ENCODE data around the gene INHBB. TPM values are rescaled to one million over a fixed set of nuclear protein-coding genes. Genes with fewer than 3 reads are reported as not detected.

INHBB gene
- total and polyA plus RNA-seq, 2 of the 4 experiments (the other 2 are of a cell fraction), result 0.18 to 0.92 TPM

DNA sequence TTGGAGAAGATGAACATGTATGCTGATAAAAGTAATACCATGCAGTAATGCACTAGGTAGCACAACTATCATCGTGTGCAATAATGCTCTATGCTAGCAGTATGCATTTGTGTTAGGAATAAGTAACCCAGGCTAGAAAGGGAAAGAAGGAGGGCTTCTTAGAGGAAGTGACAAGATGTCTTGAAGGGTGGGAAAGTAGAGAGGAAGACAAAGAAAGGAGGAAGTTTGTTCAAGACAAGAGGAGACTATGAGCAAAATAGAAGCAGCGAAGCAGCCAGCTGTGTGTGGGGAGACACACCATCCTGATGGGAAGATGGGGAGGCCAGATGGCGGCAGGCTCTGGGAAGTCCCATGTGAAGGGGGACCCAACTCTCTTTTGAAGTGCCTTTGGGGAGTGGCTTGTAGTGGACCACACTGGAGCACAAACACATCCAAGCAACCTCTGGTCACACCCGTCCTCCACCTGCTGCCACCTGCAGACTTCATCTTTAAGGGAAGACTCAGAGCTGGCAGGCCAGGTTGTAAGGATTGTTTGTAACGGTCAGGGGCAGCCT is 39.9 kb upstream of the INHBB start:
- no peaks in the 10 kb centered on the region for H3K9me1 ChIP-seq (ENCODE audit: insufficient read depth, low read length)
- no peaks in the 10 kb centered on the region for H3K4me1 ChIP-seq (ENCODE audit: control insufficient read depth, insufficient read depth, low read length)
- TF ChIP-seq RCOR1 (IDR thresholded peaks at IDR 0.05; ENCODE audit: insufficient replicate concordance, low read length), result no peak
- no peak for TF ChIP-seq CTCF (conservative IDR thresholded peaks at IDR 0.05; ENCODE audit: low read depth, low read length)
- TF ChIP-seq SMC3 (IDR thresholded peaks at IDR 0.05; ENCODE audit: low read depth, low read length), result no peak
- no peak for TF ChIP-seq POLR2A (IDR thresholded peaks at IDR 0.05; ENCODE audit: low read depth, low read length)
- TF ChIP-seq MAZ (IDR thresholded peaks at IDR 0.05; ENCODE audit: borderline replicate concordance, low read depth, low read length), result no peak
- TF ChIP-seq NFE2L2 (IDR thresholded peaks at IDR 0.05; ENCODE audit: low read depth, low read length), result no peak
- TF ChIP-seq USF2 (IDR thresholded peaks at IDR 0.05; ENCODE audit: low read depth, low read length), result no peak
- TF ChIP-seq CEBPB (IDR thresholded peaks at IDR 0.05; ENCODE audit: low read depth, low read length), result no peak
- TF ChIP-seq BHLHE40 (IDR thresholded peaks at IDR 0.05; ENCODE audit: low read depth, low read length), result no peak
- TF ChIP-seq FOS (IDR thresholded peaks at IDR 0.05; ENCODE audit: low read depth, low read length), result no peak
- no peak for TF ChIP-seq RAD21 (IDR thresholded peaks at IDR 0.05; ENCODE audit: low read length)
- TF ChIP-seq, protein P1, sequence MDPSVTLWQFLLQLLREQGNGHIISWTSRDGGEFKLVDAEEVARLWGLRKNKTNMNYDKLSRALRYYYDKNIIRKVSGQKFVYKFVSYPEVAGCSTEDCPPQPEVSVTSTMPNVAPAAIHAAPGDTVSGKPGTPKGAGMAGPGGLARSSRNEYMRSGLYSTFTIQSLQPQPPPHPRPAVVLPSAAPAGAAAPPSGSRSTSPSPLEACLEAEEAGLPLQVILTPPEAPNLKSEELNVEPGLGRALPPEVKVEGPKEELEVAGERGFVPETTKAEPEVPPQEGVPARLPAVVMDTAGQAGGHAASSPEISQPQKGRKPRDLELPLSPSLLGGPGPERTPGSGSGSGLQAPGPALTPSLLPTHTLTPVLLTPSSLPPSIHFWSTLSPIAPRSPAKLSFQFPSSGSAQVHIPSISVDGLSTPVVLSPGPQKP (IDR thresholded peaks at IDR 0.05; ENCODE audit: borderline replicate concordance, low read depth, low read length), result no peak
- TF ChIP-seq RFX5 (IDR thresholded peaks at IDR 0.05; ENCODE audit: low read depth, low read length), result no peak
- no peak for TF ChIP-seq CHD1 (IDR thresholded peaks at IDR 0.05; ENCODE audit: low read depth, low read length)
- no peak for TF ChIP-seq MXI1 (IDR thresholded peaks at IDR 0.05; ENCODE audit: borderline replicate concordance, low read depth, low read length)
- no peak for TF ChIP-seq MAFK (IDR thresholded peaks at IDR 0.05; ENCODE audit: low read depth, low read length)
- H4K8ac ChIP-seq (ENCODE audit: low read depth in 2 of 2, low read length in 2 of 2), result no peak overlapping the region
- no peak overlapping the region for H2AK5ac ChIP-seq (ENCODE audit: low read depth, low read length)
- H3K56ac ChIP-seq (ENCODE audit: extremely low read depth, insufficient read depth, low read length), result no peak overlapping the region
- H4K5ac ChIP-seq (ENCODE audit: low read depth, low read length), result no peak overlapping the region
- intact Hi-C loops (cut with micrococcal nuclease), result no loop called here
- H3K9me3 ChIP-seq (ENCODE audit: control insufficient read depth, insufficient read depth, low read length), result no peaks in the 10 kb centered on the region
- peaks cover 2% of the 10 kb centered on the region; the same call in 1 of the 2 replicates for H3K36me3 ChIP-seq (ENCODE audit: control insufficient read depth, insufficient read depth, low read length)
- H3K23ac ChIP-seq (ENCODE audit: low read depth, low read length), result no peak overlapping the region
- H3K14ac ChIP-seq (replicated peaks; ENCODE audit: low read depth, low read length), result no peak overlapping the region
- no TSS peak for BruUV-seq (replicated peaks)
- no peak overlapping the region for H3K4me3 ChIP-seq (ENCODE audit: insufficient read depth, low read depth, low read length)
- ChIA-PET POLR2A (ENCODE audit: unreplicated experiment) (interaction anchor here (0.5 kb wide), 1 partner anchor 43 kb away, joined by 6 read pairs; no protein-coding TSS in a partner anchor), CTCF (no interaction called here)
- DNase-seq (no peak), ATAC-seq (ENCODE audit: low read depth) (no peak)
- H3K4me2 ChIP-seq (ENCODE audit: low read depth, low read length), result no peak overlapping the region
- H3K27ac ChIP-seq (ENCODE audit: insufficient read depth, low read length), result no peak overlapping the region
- no peak overlapping the region for H2BK120ac ChIP-seq (ENCODE audit: low read depth, low read length)
- H2BK5ac ChIP-seq (ENCODE audit: low read depth, low read length, poor library complexity, severe bottlenecking), result no peak overlapping the region
- H2BK20ac ChIP-seq (ENCODE audit: low read depth, low read length), result no peak overlapping the region
- no peak overlapping the region for H3K18ac ChIP-seq (ENCODE audit: low read depth, low read length)
- no peaks in the 10 kb centered on the region for H3K27me3 ChIP-seq (ENCODE audit: control insufficient read depth, insufficient read depth, low read length)
- dilution Hi-C loops (cut with HindIII; ENCODE audit: low sequenced_read_pairs, unreplicated experiment), result no loop called here
- in situ Hi-C loops (cut with MboI; ENCODE audit: low sequenced_read_pairs), result no loop called here
- no peaks in the 10 kb centered on the region for H3K79me1 ChIP-seq (ENCODE audit: low read depth in 1 of 2, low read length in 2 of 2)
- no peak overlapping the region for H2AK9ac ChIP-seq (replicated peaks; ENCODE audit: low read depth, low read length, poor library complexity)
- no CpG with 5 or more reads among the region's 5 CpGs for WGBS, 2 experiments (ENCODE audit: extremely low coverage in 2 of 2, insufficient read length in 1 of 2)
- no peak overlapping the region for H3K4ac ChIP-seq (ENCODE audit: low read depth, low read length)
- H2BK15ac ChIP-seq (ENCODE audit: low read depth, low read length), result no peak overlapping the region
- H2AFZ ChIP-seq (replicated peaks; ENCODE audit: low read length, poor library complexity), result no peak overlapping the region
- H4K91ac ChIP-seq (ENCODE audit: insufficient read depth, low read depth, low read length), result no peak overlapping the region
- no peak overlapping the region for H3K9ac ChIP-seq (ENCODE audit: low read depth, low read length)
- H4K20me1 ChIP-seq (ENCODE audit: insufficient read depth, low read length), result no peaks in the 10 kb centered on the region

Data from IMR-90 (cell line).